ENCODE data around the gene HOXD4.

GRCh38 chr2:176106581-176107539 lies 44.5 kb upstream of the HOXD4 start, which contains the start of gene HOXD11:
- TF ChIP-seq RFX5 (IDR thresholded peaks at IDR 0.05; ENCODE audit: low read length) = no peak
- TF ChIP-seq REST (IDR thresholded peaks at IDR 0.05; ENCODE audit: low read depth, low read length) = no peak
- TF ChIP-seq EP300 (IDR thresholded peaks at IDR 0.05; ENCODE audit: borderline replicate concordance in 1 of 2, low read depth in 1 of 2, low read length in 1 of 2) = no peak
- no peak for TF ChIP-seq CHD2 (IDR thresholded peaks at IDR 0.05; ENCODE audit: low read length, partially characterized antibody)

Measured in SK-N-SH (cell line).